Right cardiac atrium (tissue), 5 donors: Measurements from ENCODE around the gene CACNA1B. TPM values are rescaled to one million over a fixed set of nuclear protein-coding genes. Genes with fewer than 3 reads are reported as not detected.

ENCODE experiments used
- ATAC-seq, 2 donors: fragments of 200-7000 bp; cut with Tn5 transposase; one replicate each; pipeline versions ENCODE4 v1.8.0 to v1.9.1; 2020; ENCODE audit warnings: moderate library complexity in 2 of 2, mild to moderate bottlenecking in 1 of 2
- DNase-seq, 3 donors: peaks; one replicate each; pipeline ENCODE4 v3.0.0-alpha.2; 2020
- H3K27ac ChIP-seq: one replicate; pipeline ENCODE4 v1.5.1; 2013; ENCODE audit warnings: mild to moderate bottlenecking, low read length, control low read depth, moderate library complexity
- H3K27me3 ChIP-seq: one replicate; pipeline ENCODE4 v1.6.1; 2013; ENCODE audit not compliant: control insufficient read depth, insufficient read depth
- H3K4me1 ChIP-seq: one replicate; pipeline ENCODE4 v1.6.1; 2013; ENCODE audit warnings: low read length; ENCODE audit not compliant: control insufficient read depth, insufficient read depth
- H3K4me3 ChIP-seq: one replicate; pipeline ENCODE4 v1.5.1; 2013; ENCODE audit warnings: low read length, control low read depth
- H3K9me3 ChIP-seq: one replicate; pipeline ENCODE4 v1.6.1; 2013; ENCODE audit warnings: low read length; ENCODE audit not compliant: control insufficient read depth
- WGBS: extraction: QIAGEN DNeasy Blood & Tissue Kit; methylation state at CpG from one replicate; pipeline ENCODE4 v1.1.7; 2013; 5-methylcytosine and 5-hydroxymethylcytosine counted together
- intact Hi-C, 4 donors: fragments of 100-400 bp; cut with DNase I; formaldehyde crosslinking; loops; one replicate each; pipeline versions ENCODE4 v1.11.0 to v1.14.0; 2022 to 2023
- polyA plus RNA-seq: library from polyadenylated mRNA; stranded (reverse); fragments of 200-250 nt; gene quantifications from one replicate; pipeline ENCODE4 v1.2.3, GENCODE V29; 2013
- total RNA-seq, 4 donors: library from RNA; stranded (reverse); fragmentation: NEBNext Ultra II Directional; extraction: Animal tissue kit (Norgen Biotek cat#: 25700); gene quantifications; one replicate each; pipeline ENCODE4 v1.2.1, GENCODE V29; 2021
- donor health status: healthy with polysubstance abuse.
- donor health status: DM: no; HTN: yes; CAD: no.
- donor health status: DM: no; HTN: no; CAD: no.
- donor health status: DM: no; HTN: yes; CAD: no; lungs with severe emphysema.
- donor health status: DM: yes; HTN: yes; CAD: no.

Gene CACNA1B
- total and polyA plus RNA-seq, 5 donors = 0.05 to 0.44 (median 0.09) TPM

DNA sequence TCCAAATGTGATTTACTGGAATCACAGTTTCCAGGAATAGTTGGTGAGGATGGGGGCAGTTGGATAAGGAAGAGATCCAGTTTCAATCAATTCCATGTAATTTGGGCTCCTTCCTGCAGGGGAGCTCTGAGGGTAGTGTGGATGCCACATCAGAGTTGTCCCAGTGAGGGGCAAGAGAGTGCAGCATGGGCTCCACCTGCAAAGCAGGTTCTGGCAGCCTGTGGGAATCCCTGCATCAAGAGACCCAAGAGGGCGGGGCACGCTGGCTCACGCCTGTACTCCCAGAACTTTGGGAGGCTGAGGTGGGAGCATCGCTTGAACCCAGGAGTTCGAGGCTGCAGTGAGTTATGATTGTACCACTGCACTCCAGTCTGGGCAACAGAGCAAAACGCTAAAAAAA is 188.5 kb downstream of the CACNA1B start:
- Histone ChIP-seq H3K27ac (no peak overlapping the region), H3K4me3 (no peak overlapping the region), H3K4me1 (no peaks in the 10 kb centered on the region), H3K27me3 (no peaks in the 10 kb centered on the region), H3K9me3 (no peaks in the 10 kb centered on the region)
- WGBS = 73% methylated on average over 6 of the region's 6 CpGs
- DNase-seq (peak in 1 of 3 donors; percentile 7), ATAC-seq (no peak)
- intact Hi-C loops = no loop called here

- no peaks in the 10 kb centered on the region for H3K9me3 ChIP-seq
- DNase-seq (peak in 1 of 3 donors; percentile 7), ATAC-seq (no peak)
- H3K4me1 ChIP-seq = no peaks in the 10 kb centered on the region
- intact Hi-C loops = no loop called here
- WGBS = 85% methylated on average over 17 of the region's 17 CpGs
- no peaks in the 10 kb centered on the region for H3K27me3 ChIP-seq
- no peak overlapping the region for H3K27ac ChIP-seq
- H3K4me3 ChIP-seq = no peak overlapping the region
These were observed 190.2 kb downstream of the CACNA1B start for GRCh38 chr9:138067613-138068367.

DNA sequence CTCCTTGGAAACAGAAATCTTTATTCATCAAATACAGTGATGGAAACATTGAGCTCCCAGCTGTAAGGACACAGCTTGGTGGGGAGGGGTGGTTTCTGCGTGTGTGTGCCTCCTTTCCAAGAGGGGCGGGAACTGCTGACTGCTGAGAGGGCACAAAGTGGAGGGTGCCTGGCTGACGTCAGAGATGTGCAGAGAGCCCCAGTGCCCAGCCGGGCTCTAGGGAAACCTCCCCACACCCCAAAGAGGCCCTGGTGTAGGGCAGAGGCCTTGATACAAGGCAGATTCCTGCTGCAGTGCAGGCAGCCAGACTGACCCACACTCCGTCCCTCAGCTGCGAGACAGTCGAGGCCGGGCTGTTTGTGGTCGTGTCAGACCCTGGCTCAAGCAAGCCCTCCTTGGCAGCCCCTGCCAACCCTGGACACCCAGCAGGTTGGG is 191.0 kb downstream of the CACNA1B start:
- Histone ChIP-seq H3K27me3 (no peaks in the 10 kb centered on the region), H3K9me3 (no peaks in the 10 kb centered on the region)

GRCh38 chr9:138069731-138070456 is 192.3 kb downstream of the CACNA1B start:
- H3K4me1 ChIP-seq = no peaks in the 10 kb centered on the region
- no peak for ATAC-seq
- no peak for DNase-seq
- no peak overlapping the region for H3K27ac ChIP-seq
- intact Hi-C loops = no loop called here
- H3K4me3 ChIP-seq = no peak overlapping the region
- H3K9me3 ChIP-seq = no peaks in the 10 kb centered on the region
- 64% methylated on average over 18 of the region's 18 CpGs for WGBS
- no peaks in the 10 kb centered on the region for H3K27me3 ChIP-seq

More for the DNA sequence above, 191.0 kb downstream of the CACNA1B start:
- Histone ChIP-seq H3K4me3 (no peak overlapping the region), H3K4me1 (no peaks in the 10 kb centered on the region), H3K27ac (no peak overlapping the region)
- intact Hi-C loops = no loop called here
- no peak for ATAC-seq
- peak in 1 of 3 donors; percentile 33 for DNase-seq
- WGBS = 49% methylated on average over 9 of the region's 9 CpGs

DNA sequence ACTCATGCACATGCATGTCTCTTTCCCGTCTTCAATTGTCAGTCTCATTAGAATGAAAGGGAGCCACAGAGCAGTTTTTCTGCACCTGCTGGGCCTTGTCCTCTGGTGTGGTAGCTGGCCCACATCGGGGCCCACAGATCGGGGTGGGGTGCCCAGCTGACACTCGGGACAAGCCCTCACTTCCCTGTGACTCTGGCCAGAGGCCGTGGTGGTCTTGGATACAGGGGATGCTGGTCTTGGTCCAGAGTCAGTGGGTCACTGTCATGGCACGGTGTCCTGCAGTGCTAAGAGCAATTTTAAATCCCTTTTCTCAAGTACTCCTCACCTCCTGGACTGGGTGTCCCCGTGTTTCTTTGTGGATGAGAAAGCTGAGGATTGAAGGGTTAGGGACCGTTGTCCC is 193.2 kb downstream of the CACNA1B start:
- H3K27ac ChIP-seq = no peak overlapping the region
- no peak for ATAC-seq
- no peaks in the 10 kb centered on the region for H3K9me3 ChIP-seq
- H3K27me3 ChIP-seq = no peaks in the 10 kb centered on the region
- H3K4me3 ChIP-seq = no peak overlapping the region
- no peaks in the 10 kb centered on the region for H3K4me1 ChIP-seq
- 80% methylated on average over 8 of the region's 8 CpGs for WGBS
- intact Hi-C loops = no loop called here
- no peak for DNase-seq

DNA sequence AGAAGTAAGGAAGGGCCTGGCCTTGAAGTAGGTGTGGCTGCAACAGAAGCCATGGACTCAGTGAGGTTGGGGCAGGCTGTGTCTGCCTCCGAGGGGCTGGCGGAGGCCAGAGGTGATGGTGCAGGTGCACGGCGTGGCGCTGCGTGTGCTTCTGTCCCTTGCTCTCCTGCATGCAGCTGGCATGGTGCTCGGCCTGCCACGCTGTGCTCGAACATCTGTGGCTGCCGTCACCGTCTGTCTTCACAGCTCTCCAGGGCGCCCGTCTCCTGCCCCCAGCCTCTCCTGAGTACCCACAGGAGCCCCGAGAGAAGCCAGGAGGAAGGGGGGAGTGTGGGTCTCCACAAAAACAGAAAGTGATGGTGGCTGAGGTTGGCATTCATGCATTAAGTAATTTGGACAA is 193.7 kb downstream of the CACNA1B start:
- no peak overlapping the region for H3K27ac ChIP-seq
- no peaks in the 10 kb centered on the region for H3K27me3 ChIP-seq
- H3K4me3 ChIP-seq = no peak overlapping the region
- ATAC-seq (no peak), DNase-seq (peak in 1 of 3 donors; percentile 31)
- WGBS = 85% methylated on average over 14 of the region's 14 CpGs
- intact Hi-C loops = no loop called here
- H3K4me1 ChIP-seq = no peaks in the 10 kb centered on the region
- no peaks in the 10 kb centered on the region for H3K9me3 ChIP-seq

DNA sequence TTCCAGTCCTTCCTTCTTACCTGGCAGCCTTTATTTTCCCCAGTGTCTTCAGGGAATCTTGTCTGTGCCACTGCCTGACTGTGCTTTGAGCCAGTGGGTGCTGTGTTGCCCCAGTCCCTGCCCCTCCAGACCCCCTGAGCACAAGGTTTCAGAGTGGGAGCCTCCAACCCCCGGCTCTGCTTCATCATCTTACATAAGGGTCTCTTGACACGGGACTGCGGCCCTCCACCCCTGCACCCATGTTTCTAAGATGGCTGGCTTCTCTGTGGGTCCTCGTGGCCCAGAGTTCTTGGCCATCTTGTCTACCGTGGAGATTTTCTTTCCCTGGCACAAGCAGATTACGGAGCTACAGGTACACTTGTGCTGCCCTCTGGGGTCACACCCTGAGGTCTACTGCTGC is 194.1 kb downstream of the CACNA1B start:
- no peak for ATAC-seq
- WGBS = 89% methylated on average over 6 of the region's 6 CpGs

DNA sequence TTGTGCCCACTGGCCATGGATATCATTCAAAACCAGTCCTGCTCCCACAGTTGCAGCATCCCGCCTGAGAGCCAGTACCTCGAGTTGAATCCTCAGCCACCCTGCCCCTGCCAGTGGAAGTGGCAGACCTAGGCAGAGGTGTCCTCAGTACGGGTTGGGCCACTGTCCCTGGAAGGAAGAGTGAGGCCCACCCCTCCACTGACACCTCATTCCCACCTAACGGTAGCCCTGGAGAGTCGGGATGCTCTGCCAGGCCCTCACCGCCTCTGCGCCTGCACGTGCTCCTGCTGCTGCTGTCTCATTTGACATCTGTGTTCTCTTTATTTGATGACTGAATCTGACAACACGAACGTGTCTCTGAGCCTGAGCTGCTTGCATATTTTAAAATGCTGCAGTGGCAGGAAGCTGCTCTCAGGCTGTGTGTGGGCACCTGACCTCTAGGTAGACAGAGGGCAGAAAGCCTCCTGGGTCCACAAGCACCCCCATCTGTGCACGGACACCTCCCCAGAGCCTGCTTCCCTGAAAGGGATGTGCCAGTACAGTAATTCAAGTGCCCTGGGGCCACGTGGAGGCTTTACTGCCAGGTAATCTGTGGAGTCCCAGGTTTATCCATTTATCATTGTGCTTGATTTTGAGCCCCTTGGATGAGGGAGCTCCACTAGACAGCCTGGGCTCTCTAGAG is 194.7 kb downstream of the CACNA1B start:
- no peak overlapping the region for H3K27ac ChIP-seq
- no peaks in the 10 kb centered on the region for H3K9me3 ChIP-seq
- intact Hi-C loops = no loop called here
- ATAC-seq (no peak), DNase-seq (no peak)
- 65% methylated on average over 12 of the region's 12 CpGs for WGBS
- no peaks in the 10 kb centered on the region for H3K4me1 ChIP-seq
- no peak overlapping the region for H3K4me3 ChIP-seq
- no peaks in the 10 kb centered on the region for H3K27me3 ChIP-seq

More for the DNA sequence above, 194.1 kb downstream of the CACNA1B start:
- Histone ChIP-seq H3K27me3 (no peaks in the 10 kb centered on the region), H3K4me3 (no peak overlapping the region), H3K9me3 (no peaks in the 10 kb centered on the region), H3K4me1 (no peaks in the 10 kb centered on the region), H3K27ac (no peak overlapping the region)
- intact Hi-C loops = no loop called here
- peak in 1 of 3 donors; percentile 28 for DNase-seq

GRCh38 chr9:138072897-138073296 is 195.3 kb downstream of the CACNA1B start:
- Histone ChIP-seq H3K9me3 (no peaks in the 10 kb centered on the region), H3K27ac (no peak overlapping the region), H3K4me1 (no peaks in the 10 kb centered on the region), H3K4me3 (no peak overlapping the region), H3K27me3 (no peaks in the 10 kb centered on the region)
- ATAC-seq (no peak), DNase-seq (no peak)
- WGBS = 68% methylated on average over 9 of the region's 9 CpGs
- intact Hi-C loops = no loop called here

DNA sequence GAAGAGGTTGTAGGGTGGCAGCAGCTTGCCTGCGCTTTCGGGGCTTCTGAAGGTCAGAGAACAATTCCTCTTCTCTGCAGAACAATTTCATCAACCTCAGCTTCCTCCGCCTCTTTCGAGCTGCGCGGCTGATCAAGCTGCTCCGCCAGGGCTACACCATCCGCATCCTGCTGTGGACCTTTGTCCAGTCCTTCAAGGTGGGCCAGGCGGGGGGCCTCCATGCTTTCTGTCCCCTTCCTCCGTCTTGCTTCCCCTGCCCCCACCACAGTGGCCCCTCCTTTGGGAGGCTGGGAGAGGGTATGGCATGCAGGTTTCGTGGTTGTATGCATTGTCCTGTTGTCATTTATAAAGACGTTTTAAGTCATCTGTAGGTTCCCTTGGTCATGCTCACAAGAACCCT is 195.8 kb downstream of the CACNA1B start:
- H3K9me3 ChIP-seq = no peaks in the 10 kb centered on the region
- DNase-seq (peak in 1 of 3 donors; percentile 31), ATAC-seq (no peak)
- no peaks in the 10 kb centered on the region for H3K27me3 ChIP-seq
- H3K4me3 ChIP-seq = no peak overlapping the region
- intact Hi-C loops = no loop called here
- no peaks in the 10 kb centered on the region for H3K4me1 ChIP-seq
- 82% methylated on average over 12 of the region's 12 CpGs for WGBS
- H3K27ac ChIP-seq = no peak overlapping the region

GRCh38 chr9:138073808-138074207 is 196.2 kb downstream of the CACNA1B start:
- Histone ChIP-seq H3K4me3 (no peak overlapping the region), H3K4me1 (no peaks in the 10 kb centered on the region), H3K27ac (no peak overlapping the region), H3K9me3 (no peaks in the 10 kb centered on the region), H3K27me3 (no peaks in the 10 kb centered on the region)
- 89% methylated on average over 12 of the region's 12 CpGs for WGBS
- DNase-seq = peak in 1 of 3 donors; percentile 15
- intact Hi-C loops = no loop called here
- ATAC-seq = no peak
